Activated CD4-positive, alpha-beta T cell treated with anti-CD3 and anti-CD28 coated beads, Interleukin-2, amount 10 ng/mL, durations not matched to agents 24 days and 14 days (primary cell): ENCODE data around the gene CLEC5A. TPM values are rescaled to one million over a fixed set of nuclear protein-coding genes. Genes with fewer than 3 reads are reported as not detected.

Experiments
- total RNA-seq: library from RNA; stranded (reverse); gene quantifications from 2 replicates; pipeline ENCODE4 v1.2.3, GENCODE V29; 2022

The CLEC5A gene
- total RNA-seq, 1 donor from 2014 or later: not detected

Other genes with a start within 250 kb of the CLEC5A start
- 33.3 and 35.1 TPM in 2 replicates for gene DENND11, start 244.8 kb downstream of the CLEC5A start, total RNA-seq
- gene WEE2, start 238.6 kb downstream of the CLEC5A start, total RNA-seq: not detected in 2 replicates
- gene SSBP1, start 208.6 kb downstream of the CLEC5A start, total RNA-seq: 264 and 266 TPM in 2 replicates
- gene TAS2R3, start 182.9 kb downstream of the CLEC5A start, total RNA-seq: 1.2 and 2.2 TPM in 2 replicates
- gene TAS2R4, start 170.3 kb downstream of the CLEC5A start, total RNA-seq: 1.0 TPM in 2 replicates
- gene TAS2R5, start 156.8 kb downstream of the CLEC5A start, total RNA-seq: 0.89 and 1.0 TPM in 2 replicates
- gene PRSS37, start 105.5 kb downstream of the CLEC5A start, total RNA-seq: not detected in 2 replicates
- not detected in 2 replicates for gene OR9A4, start 30.6 kb downstream of the CLEC5A start, total RNA-seq
- gene TAS2R38, start 26.8 kb upstream of the CLEC5A start, total RNA-seq: not detected in 2 replicates
- gene MGAM, start 48.9 kb upstream of the CLEC5A start, total RNA-seq: not detected in 2 replicates
- not detected in 2 replicates for gene MGAM2, start 164.7 kb upstream of the CLEC5A start, total RNA-seq